ES-I3 (cell line): ENCODE measurements around the gene TRABD2A.
"Not testable (repeated sequence)": the region's sequence is repeated elsewhere in the genome, so short reads cannot be mapped to it uniquely, and the experiment has no call there.

ENCODE experiments used
- H3K36me3 ChIP-seq: 2 replicates; pipeline ENCODE4 v1.6.1; 2013; ENCODE audit warnings: mild to moderate bottlenecking, low read length, control low read depth, moderate library complexity; ENCODE audit not compliant: insufficient read depth
- H3K4me1 ChIP-seq: 2 replicates; pipeline ENCODE4 v1.6.1; 2013; ENCODE audit warnings: mild to moderate bottlenecking, control low read depth, low read length; ENCODE audit not compliant: insufficient read depth
- H3K9ac ChIP-seq: 2 replicates; pipeline ENCODE4 v1.6.1; 2013; ENCODE audit warnings: low read depth, mild to moderate bottlenecking, low read length, moderate library complexity
- H3K9me3 ChIP-seq: 2 replicates; pipeline ENCODE4 v1.6.1; 2013; ENCODE audit warnings: mild to moderate bottlenecking, low read length, moderate library complexity; ENCODE audit not compliant: control insufficient read depth, insufficient read depth

Gene TRABD2A

DNA sequence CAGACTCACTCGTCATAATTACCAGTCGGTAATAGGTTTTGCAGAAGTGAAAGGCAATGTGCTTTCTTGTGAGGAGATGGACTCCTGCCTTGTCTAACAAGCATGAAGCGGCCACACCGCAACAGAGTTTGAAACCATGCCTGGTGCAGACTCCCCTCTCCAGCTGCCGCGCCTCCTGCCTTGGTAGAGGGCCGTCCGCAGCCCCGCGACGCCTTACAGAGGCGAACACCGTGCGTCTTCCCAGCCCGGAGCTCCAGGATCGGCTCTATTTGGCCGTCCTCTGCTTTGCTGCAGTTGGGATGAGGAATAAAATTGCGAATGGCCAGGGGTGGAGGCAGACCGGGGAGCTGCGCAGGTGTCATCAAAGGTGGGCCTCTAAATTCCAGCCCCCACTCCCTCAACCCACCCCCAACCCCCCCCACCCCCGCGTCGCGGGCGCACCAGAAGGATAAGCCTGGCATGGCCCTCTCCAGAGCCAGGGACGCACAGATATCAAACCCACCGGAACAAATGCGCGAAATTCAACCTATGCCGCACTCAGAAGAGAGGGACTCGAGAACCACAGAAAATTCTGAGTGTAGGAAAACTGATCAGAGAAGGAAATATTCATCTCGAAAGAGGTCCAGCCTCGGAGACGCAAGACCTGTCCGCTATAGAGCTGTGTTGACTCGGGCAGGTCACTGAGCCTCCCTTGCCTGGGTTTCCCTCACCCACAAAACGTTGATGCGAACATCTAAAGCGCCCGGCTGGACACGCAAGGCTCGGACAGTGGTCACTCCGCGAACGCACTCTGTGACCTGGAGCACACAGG is 1.1 kb downstream of the TRABD2A start:
- H3K9me3 ChIP-seq = no peaks in the 10 kb centered on the region
- no peaks in the 10 kb centered on the region for H3K36me3 ChIP-seq
- no peaks in the 10 kb centered on the region; the same call in 1 of the 2 replicates for H3K4me1 ChIP-seq
- peak overlapping the region; percentile 76 for H3K9ac ChIP-seq

GRCh38 chr2:84878896-84879583 is 1.8 kb downstream of the TRABD2A start:
- no peaks in the 10 kb centered on the region for H3K36me3 ChIP-seq
- H3K9ac ChIP-seq = no peak overlapping the region
- H3K4me1 ChIP-seq = no peaks in the 10 kb centered on the region; the same call in 1 of the 2 replicates
- H3K9me3 ChIP-seq = no peaks in the 10 kb centered on the region

DNA sequence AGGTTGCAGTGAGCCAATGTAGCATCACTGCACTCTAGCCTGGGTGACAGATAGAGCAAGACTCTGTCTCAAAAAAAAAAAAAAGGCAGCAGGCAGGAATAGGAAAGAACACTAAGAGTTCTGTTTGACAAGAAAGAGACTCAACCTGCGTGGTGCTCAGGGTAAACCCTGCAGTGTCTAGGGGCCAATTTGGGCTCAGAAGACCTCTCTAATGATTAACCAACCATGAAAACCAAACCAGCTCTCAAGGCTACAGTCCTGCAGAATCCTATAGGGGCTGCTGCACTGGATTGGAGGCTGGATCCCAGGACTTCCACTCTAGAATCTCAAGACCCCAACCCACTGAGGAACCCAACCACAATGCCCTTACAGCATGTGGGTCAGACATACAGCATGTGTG is 2.4 kb downstream of the TRABD2A start:
- H3K36me3 ChIP-seq = no peaks in the 10 kb centered on the region
- H3K9ac ChIP-seq = no peak overlapping the region
- no peaks in the 10 kb centered on the region; the same call in 1 of the 2 replicates for H3K4me1 ChIP-seq
- no peaks in the 10 kb centered on the region for H3K9me3 ChIP-seq

GRCh38 chr2:84876369-84876768 is 4.5 kb downstream of the TRABD2A start:
- Histone ChIP-seq H3K4me1 (no peaks in the 10 kb centered on the region), H3K9me3 (no peaks in the 10 kb centered on the region), H3K36me3 (no peaks in the 10 kb centered on the region), H3K9ac (no peak overlapping the region)

GRCh38 chr2:84875619-84876018 is 5.3 kb downstream of the TRABD2A start:
- not testable (repeated sequence) for H3K36me3 ChIP-seq, H3K9ac ChIP-seq, H3K9me3 ChIP-seq, H3K4me1 ChIP-seq

DNA sequence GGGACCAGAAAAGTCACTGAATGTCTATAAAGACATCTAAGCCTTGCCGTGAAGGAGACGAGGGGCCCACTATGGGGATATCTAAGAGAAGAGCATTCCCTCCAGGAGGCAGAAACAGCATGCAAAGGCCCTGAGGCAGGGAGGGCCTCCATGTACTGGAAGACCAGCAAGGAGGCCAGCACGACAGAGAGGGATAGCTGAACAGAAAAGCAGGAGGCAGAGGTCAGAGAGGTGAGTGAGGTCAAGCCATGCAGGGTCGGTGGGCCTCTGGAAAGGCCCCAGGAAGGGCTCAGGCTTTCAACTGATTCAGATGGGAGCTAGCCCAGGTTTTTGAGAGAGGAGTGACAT is 5.7 kb downstream of the TRABD2A start:
- Histone ChIP-seq H3K9ac (no peak overlapping the region), H3K4me1 (no peaks in the 10 kb centered on the region), H3K36me3 (no peaks in the 10 kb centered on the region), H3K9me3 (no peaks in the 10 kb centered on the region)

GRCh38 chr2:84874381-84875212 is 6.3 kb downstream of the TRABD2A start:
- no peaks in the 10 kb centered on the region for H3K9me3 ChIP-seq
- no peaks in the 10 kb centered on the region for H3K4me1 ChIP-seq
- H3K9ac ChIP-seq = no peak overlapping the region
- H3K36me3 ChIP-seq = no peaks in the 10 kb centered on the region

GRCh38 chr2:84873350-84873749 is 7.5 kb downstream of the TRABD2A start:
- no peak overlapping the region for H3K9ac ChIP-seq
- H3K4me1 ChIP-seq = no peaks in the 10 kb centered on the region
- H3K36me3 ChIP-seq = no peaks in the 10 kb centered on the region
- H3K9me3 ChIP-seq = no peaks in the 10 kb centered on the region

DNA sequence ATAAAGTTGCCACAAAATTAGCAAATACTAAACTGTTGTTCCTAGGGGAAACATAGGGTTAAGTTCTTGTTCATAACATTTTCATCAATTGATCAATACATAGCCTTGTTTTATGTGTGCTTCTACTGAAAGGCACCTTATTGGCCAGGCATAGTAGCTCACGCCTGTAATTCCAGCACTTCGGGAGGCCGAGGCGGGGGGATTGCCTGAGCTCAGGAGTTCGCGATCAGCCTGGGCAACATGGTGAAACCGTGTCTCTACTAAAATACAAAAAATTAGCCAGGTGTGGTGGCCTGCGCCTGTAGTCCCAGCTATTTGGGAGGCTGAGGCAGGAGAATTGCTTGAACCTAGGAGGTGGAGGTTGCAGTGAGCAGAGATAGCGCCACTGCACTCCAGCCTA is 8.2 kb downstream of the TRABD2A start:
- H3K4me1 ChIP-seq, H3K9me3 ChIP-seq, H3K36me3 ChIP-seq, H3K9ac ChIP-seq: not testable (repeated sequence)

DNA sequence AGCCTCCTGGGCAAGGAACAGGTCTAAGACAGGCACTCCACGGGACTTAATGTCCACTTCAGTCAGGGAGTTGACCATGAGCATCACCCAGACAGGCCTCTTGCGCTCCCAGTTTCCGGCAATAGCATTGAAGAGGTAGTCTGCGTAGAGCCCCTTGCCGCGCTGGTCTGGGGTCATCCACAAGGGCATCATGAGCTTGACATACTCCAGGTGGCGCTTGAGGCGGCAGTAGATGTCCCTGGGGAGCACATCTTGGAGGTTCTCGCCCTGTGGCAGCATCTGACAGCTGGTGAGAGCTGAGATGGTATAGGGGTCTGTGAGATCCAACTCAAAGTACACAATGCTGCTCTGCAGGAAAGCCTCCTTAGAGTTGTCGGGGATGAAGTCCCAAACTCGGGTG is 10.6 kb downstream of the TRABD2A start:
- Histone ChIP-seq H3K9ac (no peak overlapping the region), H3K4me1 (no peaks in the 10 kb centered on the region), H3K36me3 (no peaks in the 10 kb centered on the region), H3K9me3 (no peaks in the 10 kb centered on the region)

- H3K4me1 ChIP-seq, H3K36me3 ChIP-seq, H3K9ac ChIP-seq, H3K9me3 ChIP-seq: not testable (repeated sequence)
These were observed 12.6 kb downstream of the TRABD2A start for GRCh38 chr2:84868327-84868726.

GRCh38 chr2:84866122-84866521 is 14.8 kb downstream of the TRABD2A start:
- no peak overlapping the region for H3K9ac ChIP-seq
- H3K36me3 ChIP-seq = no peaks in the 10 kb centered on the region
- no peaks in the 10 kb centered on the region for H3K4me1 ChIP-seq
- no peaks in the 10 kb centered on the region for H3K9me3 ChIP-seq

- no peaks in the 10 kb centered on the region for H3K36me3 ChIP-seq
- H3K4me1 ChIP-seq = no peaks in the 10 kb centered on the region
- no peak overlapping the region for H3K9ac ChIP-seq
- H3K9me3 ChIP-seq = no peaks in the 10 kb centered on the region
These were observed 15.6 kb downstream of the TRABD2A start for GRCh38 chr2:84865181-84865783.

GRCh38 chr2:84862006-84862405 is 18.9 kb downstream of the TRABD2A start:
- H3K4me1 ChIP-seq = 0 out of 2 replicates have a peak, but pooled peaks cover 2% of the 10 kb centered on the region
- no peaks in the 10 kb centered on the region for H3K9me3 ChIP-seq
- no peaks in the 10 kb centered on the region for H3K36me3 ChIP-seq
- H3K9ac ChIP-seq = no peak overlapping the region
